Renal cortex interstitium (tissue), 11 donors: ENCODE measurements around the gene TXNRD2. TPM values are rescaled to one million over a fixed set of nuclear protein-coding genes. Genes with fewer than 3 reads are reported as not detected.
"Not testable (repeated sequence)": the region's sequence is repeated elsewhere in the genome, so short reads cannot be mapped to it uniquely, and the experiment has no call there.

ENCODE experiments used
- DNase-seq, 11 donors: peaks; one replicate each; pipeline ENCODE4 v3.0.0-alpha.2; 2013; ENCODE audit warnings: low read depth in 9 of 11, low spot score in 4 of 11; ENCODE audit errors: extremely low read depth in 1 of 11
- polyA plus RNA-seq, 3 donors: library from polyadenylated mRNA; unstranded; fragments of 120-200 nt; gene quantifications; one replicate each; pipeline ENCODE4 v1.2.1, GENCODE V29; 2013; ENCODE audit not compliant: insufficient read length in 3 of 3

The TXNRD2 gene
- polyA plus RNA-seq, 3 donors: 22.0 to 32.1 (median 28.2) TPM

GRCh38 chr22:19959587-19960490, 18.2 kb upstream of the TXNRD2 start:
- DNase-seq: no peak

GRCh38 chr22:19959043-19959586, 17.5 kb upstream of the TXNRD2 start:
- DNase-seq: peak in 10 of 11 donors; percentile 71 to 92 (median 87)

- no peak for DNase-seq
Observed at GRCh38 chr22:19958083-19959042, 16.7 kb upstream of the TXNRD2 start.

- no peak for DNase-seq
Observed at GRCh38 chr22:19957445-19957844, 15.8 kb upstream of the TXNRD2 start.

- no peak for DNase-seq
Observed at GRCh38 chr22:19955241-19956128, 13.9 kb upstream of the TXNRD2 start.

- no peak for DNase-seq
Observed at GRCh38 chr22:19951346-19951745, 9.7 kb upstream of the TXNRD2 start.

- no peak for DNase-seq
Observed at GRCh38 chr22:19948057-19948760, 6.6 kb upstream of the TXNRD2 start.

GRCh38 chr22:19943082-19944026, 1.7 kb upstream of the TXNRD2 start:
- DNase-seq: no peak

- DNase-seq: no peak
Observed at GRCh38 chr22:19942157-19943081, 801 bp upstream of the TXNRD2 start.

- no peak for DNase-seq
Observed at GRCh38 chr22:19940536-19941364, 868 bp downstream of the TXNRD2 start.

- no peak for DNase-seq
Observed at GRCh38 chr22:19937616-19938473, 3.8 kb downstream of the TXNRD2 start.

- DNase-seq: no peak
Observed at GRCh38 chr22:19936513-19936912, 5.1 kb downstream of the TXNRD2 start.

- not testable (repeated sequence) for DNase-seq
Observed at GRCh38 chr22:19935123-19935718, 6.4 kb downstream of the TXNRD2 start.
